ENCODE data around the gene CIPC. TPM values are rescaled to one million over a fixed set of nuclear protein-coding genes. Genes with fewer than 3 reads are reported as not detected.

The CIPC gene
- total RNA-seq, 2 experiments from 2014 or later: 20.9 to 43.4 TPM

DNA sequence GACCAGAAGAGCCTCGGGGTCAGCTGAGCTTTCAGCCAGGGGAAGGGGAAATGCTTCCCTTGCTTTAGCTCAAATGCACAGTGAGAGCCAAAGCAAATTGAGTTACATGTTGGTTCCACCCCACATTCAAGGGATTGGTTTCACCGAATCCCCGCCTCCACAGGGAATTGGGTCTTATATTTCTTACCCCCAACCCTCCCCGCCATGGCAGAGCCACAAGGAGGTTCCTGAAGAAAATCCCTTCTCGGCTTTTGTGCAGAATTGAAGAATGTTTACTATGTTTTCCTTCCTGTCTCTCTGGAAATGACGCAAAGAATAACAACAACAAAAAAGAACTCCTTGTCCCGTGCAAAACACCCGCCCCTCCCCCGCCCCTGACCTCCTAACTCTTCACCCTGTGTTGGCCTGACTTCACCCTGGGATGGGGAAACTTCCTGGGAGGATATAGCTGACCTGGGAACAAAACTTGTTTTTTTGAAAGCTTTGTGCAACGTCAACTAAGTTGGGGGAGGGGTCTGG is 21.9 kb upstream of the CIPC start:
- Histone ChIP-seq H3K27ac (ENCODE audit: low read depth, low read length, poor library complexity, severe bottlenecking) (no peak overlapping the region), H4K20me1 (ENCODE audit: insufficient read depth, low read length) (no peaks in the 10 kb centered on the region), H3K9me3 (ENCODE audit: low read length) (no peaks in the 10 kb centered on the region), H3K9me2 (ENCODE audit: insufficient read depth, low read length) (no peaks in the 10 kb centered on the region), H3K4me2 (ENCODE audit: low read length) (no peak overlapping the region), H3K36me3 (ENCODE audit: insufficient read depth, low read length) (no peaks in the 10 kb centered on the region), H3K4me3 (ENCODE audit: low read depth, low read length, poor library complexity, severe bottlenecking) (no peak overlapping the region), H2AFZ (ENCODE audit: low read length) (no peak overlapping the region), H3K79me2 (ENCODE audit: insufficient read depth, low read depth, low read length) (no peaks in the 10 kb centered on the region), H3K4me1 (ENCODE audit: insufficient read depth, low read length, poor library complexity, severe bottlenecking) (peaks cover 2% of the 10 kb centered on the region)
- DNase-seq (ENCODE audit: low spot score): no peak
- CTCF ChIA-PET (ENCODE audit: unreplicated experiment): interaction anchor here (0.6 kb wide), 1 partner anchor 13 kb away, joined by 3 read pairs; no protein-coding TSS in a partner anchor
- BruUV-seq (replicated peaks): no TSS peak
- POLR2A ChIA-PET: interaction anchor here (0.7 to 1.4 kb wide), 2 partner anchors 9 to 23 kb away, joined by 3 read pairs; no protein-coding TSS in a partner anchor
- intact Hi-C loops (cut with micrococcal nuclease; ENCODE audit: unreplicated experiment): no loop called here
- TF ChIP-seq, protein P1, sequence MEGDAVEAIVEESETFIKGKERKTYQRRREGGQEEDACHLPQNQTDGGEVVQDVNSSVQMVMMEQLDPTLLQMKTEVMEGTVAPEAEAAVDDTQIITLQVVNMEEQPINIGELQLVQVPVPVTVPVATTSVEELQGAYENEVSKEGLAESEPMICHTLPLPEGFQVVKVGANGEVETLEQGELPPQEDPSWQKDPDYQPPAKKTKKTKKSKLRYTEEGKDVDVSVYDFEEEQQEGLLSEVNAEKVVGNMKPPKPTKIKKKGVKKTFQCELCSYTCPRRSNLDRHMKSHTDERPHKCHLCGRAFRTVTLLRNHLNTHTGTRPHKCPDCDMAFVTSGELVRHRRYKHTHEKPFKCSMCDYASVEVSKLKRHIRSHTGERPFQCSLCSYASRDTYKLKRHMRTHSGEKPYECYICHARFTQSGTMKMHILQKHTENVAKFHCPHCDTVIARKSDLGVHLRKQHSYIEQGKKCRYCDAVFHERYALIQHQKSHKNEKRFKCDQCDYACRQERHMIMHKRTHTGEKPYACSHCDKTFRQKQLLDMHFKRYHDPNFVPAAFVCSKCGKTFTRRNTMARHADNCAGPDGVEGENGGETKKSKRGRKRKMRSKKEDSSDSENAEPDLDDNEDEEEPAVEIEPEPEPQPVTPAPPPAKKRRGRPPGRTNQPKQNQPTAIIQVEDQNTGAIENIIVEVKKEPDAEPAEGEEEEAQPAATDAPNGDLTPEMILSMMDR (conservative IDR thresholded peaks at IDR 0.05; ENCODE audit: low read length): no peak
- TF ChIP-seq EZH2phosphoT487 (IDR thresholded peaks at IDR 0.05; ENCODE audit: borderline replicate concordance, low read depth, low read length): no peak

DNA sequence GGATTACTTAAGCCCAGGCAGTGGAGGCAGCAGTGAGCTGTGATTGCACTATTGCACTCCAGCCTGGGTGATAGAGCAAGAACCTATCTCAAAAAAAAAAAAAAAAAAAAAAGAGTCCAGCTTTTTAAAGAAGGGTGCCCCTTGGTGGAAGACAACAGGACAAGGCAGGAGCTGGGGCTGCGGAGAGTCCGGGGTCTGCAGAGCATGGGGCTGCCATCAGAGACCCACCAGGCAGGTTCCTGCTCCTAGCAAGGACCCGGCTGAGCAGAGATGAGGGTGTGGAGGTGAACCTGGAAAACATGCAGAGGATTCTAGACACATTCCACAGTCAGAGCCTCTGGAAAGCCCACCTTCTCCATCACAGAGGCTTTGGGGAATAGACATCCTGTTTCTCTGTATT is 21.0 kb upstream of the CIPC start:
- Histone ChIP-seq H2AFZ (ENCODE audit: low read length) (no peak overlapping the region), H4K20me1 (ENCODE audit: insufficient read depth, low read length) (no peaks in the 10 kb centered on the region), H3K79me2 (ENCODE audit: insufficient read depth, low read depth, low read length) (no peaks in the 10 kb centered on the region), H3K27ac (ENCODE audit: low read depth, low read length, poor library complexity, severe bottlenecking) (no peak overlapping the region), H3K9me3 (ENCODE audit: low read length) (no peaks in the 10 kb centered on the region), H3K9me2 (ENCODE audit: insufficient read depth, low read length) (no peaks in the 10 kb centered on the region), H3K4me2 (ENCODE audit: low read length) (no peak overlapping the region), H3K4me1 (ENCODE audit: insufficient read depth, low read length, poor library complexity, severe bottlenecking) (peaks cover 6% of the 10 kb centered on the region), H3K36me3 (ENCODE audit: insufficient read depth, low read length) (no peaks in the 10 kb centered on the region), H3K4me3 (ENCODE audit: low read depth, low read length, poor library complexity, severe bottlenecking) (no peak overlapping the region)
- POLR2A ChIA-PET: interaction anchor here (0.7 to 1.4 kb wide), 3 partner anchors 8 to 147 kb away, joined by 3 read pairs; no protein-coding TSS in a partner anchor
- no peak for TF ChIP-seq EZH2phosphoT487 (IDR thresholded peaks at IDR 0.05; ENCODE audit: borderline replicate concordance, low read depth, low read length)
- TF ChIP-seq, protein P1 (conservative IDR thresholded peaks at IDR 0.05; ENCODE audit: low read length): no peak; the same call in 1 of the 2 replicates
- DNase-seq (ENCODE audit: low spot score): no peak
- intact Hi-C loops (cut with micrococcal nuclease; ENCODE audit: unreplicated experiment): no loop called here
- CTCF ChIA-PET (ENCODE audit: unreplicated experiment): interaction anchor here (0.6 kb wide), 1 partner anchor 14 kb away, joined by 3 read pairs; no protein-coding TSS in a partner anchor
- BruUV-seq (replicated peaks): no TSS peak

DNA sequence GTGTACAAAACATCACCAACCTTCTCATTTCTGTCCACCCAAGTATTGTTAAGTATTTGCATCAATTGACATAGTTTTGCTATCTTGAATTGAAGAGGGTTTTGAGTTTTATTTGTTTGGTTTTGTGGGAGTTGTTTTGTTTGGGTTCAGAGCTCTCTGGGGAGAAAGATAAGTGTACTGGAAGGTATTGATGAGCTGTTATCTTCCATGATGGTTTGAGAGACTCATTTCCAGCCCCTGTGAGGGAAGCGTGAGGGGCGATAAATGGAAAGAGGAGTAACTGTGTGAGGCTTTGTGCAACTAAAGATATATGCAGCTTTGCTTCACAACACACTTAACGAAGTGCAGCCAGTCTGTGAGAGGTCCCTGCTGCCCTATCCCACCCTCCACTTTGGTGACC is 15.7 kb upstream of the CIPC start:
- Histone ChIP-seq H3K4me1 (ENCODE audit: insufficient read depth, low read length, poor library complexity, severe bottlenecking) (peaks cover 6% of the 10 kb centered on the region), H3K79me2 (ENCODE audit: insufficient read depth, low read depth, low read length) (no peaks in the 10 kb centered on the region), H4K20me1 (ENCODE audit: insufficient read depth, low read length) (no peaks in the 10 kb centered on the region), H3K4me2 (ENCODE audit: low read length) (no peak overlapping the region), H3K4me3 (ENCODE audit: low read depth, low read length, poor library complexity, severe bottlenecking) (no peak overlapping the region), H3K9me3 (ENCODE audit: low read length) (no peaks in the 10 kb centered on the region), H3K36me3 (ENCODE audit: insufficient read depth, low read length) (no peaks in the 10 kb centered on the region), H3K27ac (ENCODE audit: low read depth, low read length, poor library complexity, severe bottlenecking) (no peak overlapping the region), H3K9me2 (ENCODE audit: insufficient read depth, low read length) (no peaks in the 10 kb centered on the region), H2AFZ (ENCODE audit: low read length) (no peak overlapping the region)
- no TSS peak for BruUV-seq (replicated peaks)
- POLR2A ChIA-PET: no interaction called here
- no peak for DNase-seq (ENCODE audit: low spot score)
- intact Hi-C loops (cut with micrococcal nuclease; ENCODE audit: unreplicated experiment): no loop called here
- TF ChIP-seq, protein P1 (conservative IDR thresholded peaks at IDR 0.05; ENCODE audit: low read length): no peak
- no peak for TF ChIP-seq EZH2phosphoT487 (IDR thresholded peaks at IDR 0.05; ENCODE audit: borderline replicate concordance, low read depth, low read length)
- CTCF ChIA-PET (ENCODE audit: unreplicated experiment): no interaction called here
